Measurements from ENCODE around the gene PLEKHG4.

The PLEKHG4 gene

GRCh38 chr16:67279296-67280089 is at the start of gene PLEKHG4:
Gene PLEKHG4 (plus strand): TSS chr16:67279532. CDS start chr16:67280045, 513 bp downstream.
- DNase-seq = no peak

- DNase-seq = no peak
Measured at GRCh38 chr16:67229906-67230808, 49.2 kb upstream of the PLEKHG4 start.

GRCh38 chr16:67230809-67231660 is 48.3 kb upstream of the PLEKHG4 start:
- DNase-seq = no peak

- no peak for DNase-seq
Measured at GRCh38 chr16:67233596-67233995, 45.7 kb upstream of the PLEKHG4 start.

GRCh38 chr16:67234180-67234597 is 45.1 kb upstream of the PLEKHG4 start:
- DNase-seq = no peak

- DNase-seq = no peak
Measured at GRCh38 chr16:67235816-67236562, 43.3 kb upstream of the PLEKHG4 start.

- no peak for DNase-seq
Measured at GRCh38 chr16:67236563-67237395, 42.6 kb upstream of the PLEKHG4 start.

- no peak for DNase-seq
Measured at GRCh38 chr16:67237396-67238277, 41.7 kb upstream of the PLEKHG4 start.

GRCh38 chr16:67238278-67238575 is 41.1 kb upstream of the PLEKHG4 start:
- no peak for DNase-seq

GRCh38 chr16:67238806-67239470 is 40.4 kb upstream of the PLEKHG4 start:
- no peak for DNase-seq

GRCh38 chr16:67240506-67240905 is 38.8 kb upstream of the PLEKHG4 start:
- no peak for DNase-seq

- DNase-seq = no peak
Measured at GRCh38 chr16:67241008-67241900, 38.1 kb upstream of the PLEKHG4 start.

GRCh38 chr16:67242138-67242730 is 37.1 kb upstream of the PLEKHG4 start:
- no peak for DNase-seq

GRCh38 chr16:67243481-67243880 is 35.9 kb upstream of the PLEKHG4 start:
- DNase-seq = no peak

GRCh38 chr16:67244387-67245185 is 34.7 kb upstream of the PLEKHG4 start:
- DNase-seq = no peak

GRCh38 chr16:67245186-67245585 is 34.1 kb upstream of the PLEKHG4 start:
- DNase-seq = no peak

- no peak for DNase-seq
Measured at GRCh38 chr16:67245674-67246080, 33.7 kb upstream of the PLEKHG4 start.

All from cortex of kidney (tissue), 1 donor.